ENCODE data around the gene VPS54. TPM values are rescaled to one million over a fixed set of nuclear protein-coding genes. Genes with fewer than 3 reads are reported as not detected.

The VPS54 gene
- total and polyA plus RNA-seq, 9 of the 15 experiments (the other 6 are each of a cell fraction or from before 2014, with no cell fraction given): 4.9 to 23.2 (median 13.2) TPM

- Histone ChIP-seq H3K4me3 (no peak overlapping the region), H2AFZ (ENCODE audit: low read depth, low read length) (no peak overlapping the region), H3K27me3 (ENCODE audit: control insufficient read depth in 2 of 2, insufficient read depth in 2 of 2, low read length in 2 of 2) (no peaks in the 10 kb centered on the region), H3K4me2 (ENCODE audit: insufficient read depth, low read length) (no peak overlapping the region), H3K36me3 (ENCODE audit: control insufficient read depth, insufficient read depth, low read length) (peaks cover 15% of the 10 kb centered on the region; the same call in 1 of the 3 replicates), H3K79me2 (ENCODE audit: control insufficient read depth, insufficient read depth, low read length) (no peaks in the 10 kb centered on the region), H3K9me3 (replicated peaks; ENCODE audit: control insufficient read depth, insufficient read depth, low read depth, low read length) (no peaks in the 10 kb centered on the region), H3K4me1 (replicated peaks in 1 of 2; ENCODE audit: control insufficient read depth in 2 of 2, insufficient read depth in 2 of 2, low read length in 2 of 2) (no peaks in the 10 kb centered on the region), H3K9me1 (ENCODE audit: control insufficient read depth, insufficient read depth, low read length) (no peaks in the 10 kb centered on the region), H3K9ac (ENCODE audit: insufficient read depth in 1 of 2, low read depth in 2 of 2, low read length in 2 of 2) (no peak overlapping the region), H4K20me1 (replicated peaks; ENCODE audit: control insufficient read depth, insufficient read depth, low read length) (no peaks in the 10 kb centered on the region), H3K27ac (ENCODE audit: extremely low read depth, low read depth, low read length) (no peak overlapping the region)
- CTCF ChIA-PET (ENCODE audit: low intra/inter-chr PET ratio): no interaction called here
- 100% methylated on average over 1 of the region's 1 CpG for WGBS (ENCODE audit: insufficient coverage, low coverage, missing lambda C conversion rate)
- BruUV-seq (replicated peaks): no TSS peak
- intact Hi-C loops (cut with micrococcal nuclease) (no loop called here), in situ Hi-C loops (cut with MboI) (no loop called here)
- FAIRE-seq (no peak), DNase-seq (ENCODE audit: extremely low read depth in 1 of 4, low spot score in 3 of 4) (no peak), ATAC-seq (no peak)
- POLR2A ChIA-PET: no interaction called here
- TF ChIP-seq SREBF1 (IDR thresholded peaks at IDR 0.05; ENCODE audit: borderline replicate concordance, low read depth, low read length) (no peak), JUN (IDR thresholded peaks at IDR 0.05; ENCODE audit: borderline replicate concordance, low read depth, low read length) (no peak), JUN (CRISPR knock-in tag; IDR thresholded peaks at IDR 0.05; ENCODE audit: borderline replicate concordance) (no peak), ZNF3 (CRISPR knock-in tag; IDR thresholded peaks at IDR 0.05) (no peak), NCOA2 (IDR thresholded peaks at IDR 0.05; ENCODE audit: partially characterized antibody in 2 of 2) (no peak), ZNF23 (CRISPR knock-in tag; IDR thresholded peaks at IDR 0.05) (no peak), ELF1 (tag; IDR thresholded peaks at IDR 0.05) (no peak), NONO (IDR thresholded peaks at IDR 0.05; ENCODE audit: low read depth in 2 of 2, low read length in 1 of 2) (no peak), SP2 (IDR thresholded peaks at IDR 0.05; ENCODE audit: extremely low read depth, low read depth, low read length, poor library complexity, severe bottlenecking) (no peak), GTF2A2 (tag; IDR thresholded peaks at IDR 0.05) (no peak), PHF20 (IDR thresholded peaks at IDR 0.05; ENCODE audit: partially characterized antibody) (no peak), CTCF (IDR thresholded peaks at IDR 0.05 in 2 of 3, conservative IDR thresholded peaks at IDR 0.05 in 1 of 3; ENCODE audit: insufficient read depth in 2 of 3, low read depth in 1 of 3, low read length in 3 of 3) (no peak), POLR2B (IDR thresholded peaks at IDR 0.05; ENCODE audit: low read depth, partially characterized antibody) (no peak), JUNB (CRISPR knock-in tag; conservative IDR thresholded peaks at IDR 0.05) (no peak), IRF2 (CRISPR knock-in tag; IDR thresholded peaks at IDR 0.05) (no peak)
- TF ChIP-seq, protein P1, sequence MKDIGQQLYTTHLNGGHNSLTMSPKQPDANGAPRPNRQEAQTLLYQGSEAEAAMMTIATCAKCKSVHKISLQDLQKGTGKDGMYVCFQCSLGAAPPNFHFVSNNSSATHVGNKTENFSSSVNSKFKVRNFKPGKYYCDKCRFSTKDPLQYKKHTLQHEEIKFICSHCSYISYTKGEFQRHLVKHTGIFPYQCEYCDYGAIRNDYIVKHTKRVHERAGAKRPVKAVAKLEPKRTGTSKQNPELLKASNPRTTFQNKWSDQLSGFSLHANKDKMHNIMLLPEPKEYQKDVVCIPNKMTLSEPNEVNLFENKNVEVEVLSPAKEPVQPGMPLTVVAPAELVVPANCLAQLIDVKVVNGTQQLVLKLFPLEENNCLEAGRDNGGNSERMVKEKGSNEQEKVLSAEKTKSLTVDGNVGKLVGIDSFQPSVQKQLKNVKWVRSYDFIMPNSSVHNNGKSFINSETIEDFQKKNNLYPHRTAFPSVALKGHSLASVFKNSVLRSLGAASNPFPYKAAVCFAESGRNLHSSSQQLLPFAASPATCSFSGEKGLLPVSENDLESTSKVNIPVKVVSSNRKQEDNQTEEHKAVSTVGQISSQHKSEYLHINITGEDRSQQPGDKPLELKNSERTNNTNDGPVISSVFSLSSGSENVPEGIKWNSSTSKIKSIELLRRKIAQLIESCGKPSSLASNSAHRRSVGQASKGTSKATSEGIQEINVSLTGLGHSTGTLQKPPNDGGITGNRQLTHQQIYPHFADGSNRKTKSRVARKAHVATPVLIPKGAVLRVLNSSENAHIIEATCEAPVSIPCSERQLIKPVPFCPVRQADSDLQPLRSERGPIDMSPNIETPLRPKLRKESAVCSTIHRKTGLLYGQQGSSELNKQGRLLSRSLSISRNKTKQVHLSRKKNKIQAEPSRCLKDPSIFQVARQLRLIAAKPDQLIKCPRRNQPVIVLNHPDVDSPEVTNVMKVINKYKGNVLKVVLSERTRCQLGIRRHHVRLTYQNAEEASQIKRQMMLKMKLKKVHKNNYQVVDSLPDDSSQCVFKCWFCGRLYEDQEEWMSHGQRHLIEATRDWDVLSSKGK (CRISPR knock-in tag; IDR thresholded peaks at IDR 0.05): no peak
Observed at GRCh38 chr2:63942788-63943187, 76.4 kb downstream of the VPS54 start.

Data from K562 (cell line).